H9 (cell line): ENCODE data around the gene DACH1. TPM values are rescaled to one million over a fixed set of nuclear protein-coding genes. Genes with fewer than 3 reads are reported as not detected.

Source experiments
- DNase-seq: peaks from one replicate; pipeline ENCODE4 v3.0.0-alpha.2; 2017
- H2AFZ ChIP-seq: one replicate; pipeline ENCODE4 v1.6.1; 2013; ENCODE audit warnings: mild to moderate bottlenecking, low read length, control low read depth, moderate library complexity
- H2AK5ac ChIP-seq: 2 replicates; pipeline ENCODE4 v1.6.1; 2013; ENCODE audit warnings: low read length, control low read depth, mixed read lengths; ENCODE audit not compliant: insufficient read length
- H2BK120ac ChIP-seq: one replicate; pipeline ENCODE4 v1.6.1; 2013; ENCODE audit warnings: low read depth, mild to moderate bottlenecking, low read length, control low read depth, inconsistent platforms; ENCODE audit not compliant: poor library complexity, severe bottlenecking
- H2BK12ac ChIP-seq: 2 replicates; pipeline ENCODE4 v1.6.1; 2013; ENCODE audit warnings: low read length, control low read depth, mixed read lengths, low read depth; ENCODE audit not compliant: insufficient read length
- H2BK15ac ChIP-seq: 2 replicates; pipeline ENCODE4 v1.6.1; 2013; ENCODE audit warnings: low read depth, low read length, control low read depth
- H2BK20ac ChIP-seq: one replicate; pipeline ENCODE4 v1.6.1; 2013; ENCODE audit warnings: low read depth, mild to moderate bottlenecking, low read length, control low read depth, inconsistent platforms; ENCODE audit not compliant: poor library complexity, severe bottlenecking
- H2BK5ac ChIP-seq: 2 replicates; pipeline ENCODE4 v1.6.1; 2013; ENCODE audit warnings: low read length, control low read depth, mixed read lengths; ENCODE audit not compliant: insufficient read length
- H3K14ac ChIP-seq: 2 replicates; pipeline ENCODE4 v1.6.1; 2013; ENCODE audit warnings: low read length, control low read depth; ENCODE audit not compliant: insufficient read depth
- H3K18ac ChIP-seq: 2 replicates; pipeline ENCODE4 v1.6.1; 2013; ENCODE audit warnings: low read depth, mild to moderate bottlenecking, mixed read lengths, low read length, control low read depth; ENCODE audit not compliant: insufficient read length
- H3K23ac ChIP-seq: 2 replicates; pipeline ENCODE4 v1.6.1; 2013; ENCODE audit warnings: low read length, control low read depth, mixed read lengths, low read depth; ENCODE audit not compliant: insufficient read length
- H3K23me2 ChIP-seq: 2 replicates; pipeline ENCODE4 v1.6.1; 2013; ENCODE audit warnings: low read depth, mild to moderate bottlenecking, mixed read lengths, low read length, control low read depth; ENCODE audit not compliant: insufficient read length, poor library complexity, severe bottlenecking
- H3K27ac ChIP-seq: 2 replicates; pipeline ENCODE4 v1.5.1; 2013; ENCODE audit warnings: low read length, control low read depth, mixed read lengths, low read depth; ENCODE audit not compliant: insufficient read length
- H3K27me3 ChIP-seq: 2 replicates; pipeline ENCODE4 v1.6.1; 2013; ENCODE audit warnings: low read length, control low read depth, inconsistent platforms; ENCODE audit not compliant: insufficient read depth
- H3K4ac ChIP-seq: 2 replicates; pipeline ENCODE4 v1.6.1; 2013; ENCODE audit warnings: low read depth, mild to moderate bottlenecking, control low read depth, inconsistent platforms, low read length, moderate library complexity
- H3K4me1 ChIP-seq: 2 replicates; pipeline ENCODE4 v1.6.1; 2013; ENCODE audit warnings: low read length, control low read depth, inconsistent platforms; ENCODE audit not compliant: insufficient read depth
- H3K4me2 ChIP-seq: 2 replicates; pipeline ENCODE4 v1.6.1; 2013; ENCODE audit warnings: low read length, control low read depth, mixed read lengths; ENCODE audit not compliant: insufficient read length, insufficient read depth
- H3K56ac ChIP-seq: 2 replicates; pipeline ENCODE4 v1.6.1; 2013; ENCODE audit warnings: low read depth, mild to moderate bottlenecking, mixed read lengths, low read length, control low read depth; ENCODE audit not compliant: insufficient read length
- H3K79me1 ChIP-seq: 2 replicates; pipeline ENCODE4 v1.6.1; 2013; ENCODE audit warnings: low read depth, mild to moderate bottlenecking, moderate library complexity, low read length, control low read depth, inconsistent platforms; ENCODE audit not compliant: insufficient read depth, poor library complexity, severe bottlenecking
- H3K79me2 ChIP-seq: 2 replicates; pipeline ENCODE4 v1.6.1; 2013; ENCODE audit warnings: low read length, control low read depth, inconsistent platforms; ENCODE audit not compliant: insufficient read depth
- H3K9ac ChIP-seq: 2 replicates; pipeline ENCODE4 v1.6.1; 2013; ENCODE audit warnings: low read length, control low read depth, mixed read lengths; ENCODE audit not compliant: insufficient read length; ENCODE audit errors: extremely low read depth
- H3K9me3 ChIP-seq: one replicate; pipeline ENCODE4 v1.6.1; 2013; ENCODE audit warnings: low read depth, low read length, inconsistent platforms; ENCODE audit not compliant: control insufficient read depth
- H3T11ph ChIP-seq: one replicate; pipeline ENCODE4 v1.6.1; 2013; ENCODE audit warnings: mild to moderate bottlenecking, low read length, control low read depth, inconsistent platforms
- H4K20me1 ChIP-seq: one replicate; pipeline ENCODE4 v1.6.1; 2013; ENCODE audit not compliant: control insufficient read depth, insufficient read length, insufficient read depth
- H4K5ac ChIP-seq: 2 replicates; pipeline ENCODE4 v1.6.1; 2013; ENCODE audit warnings: low read depth, mild to moderate bottlenecking, mixed read lengths, low read length, control low read depth; ENCODE audit not compliant: insufficient read length
- H4K8ac ChIP-seq: replicated peaks from 2 replicates; pipeline ENCODE4 v1.6.1; 2013; ENCODE audit warnings: low read length, control low read depth, mixed read lengths, low read depth; ENCODE audit not compliant: insufficient read length
- H4K91ac ChIP-seq: 2 replicates; pipeline ENCODE4 v1.6.1; 2013; ENCODE audit warnings: low read depth, mild to moderate bottlenecking, moderate library complexity, mixed read lengths, low read length, control low read depth; ENCODE audit not compliant: insufficient read length
- H3K27ac Mint-ChIP-seq, 3 experiments: 2 replicates in 2 of 3; 3 replicates in 1 of 3; pipeline ENCODE4 v1.8.0; 2020 to 2021; ENCODE audit warnings: mixed read lengths in 3 of 3, mild to moderate bottlenecking in 1 of 3, moderate library complexity in 1 of 3
- H3K27me3 Mint-ChIP-seq: 2 replicates; pipeline ENCODE4 v1.8.0; 2021; ENCODE audit warnings: low read depth, mild to moderate bottlenecking, moderate library complexity, mixed read lengths
- H3K36me3 Mint-ChIP-seq, 3 experiments: 2 replicates in 2 of 3; 3 replicates in 1 of 3; pipeline ENCODE4 v1.8.0; 2020 to 2021; ENCODE audit warnings: low read depth in 3 of 3, mixed read lengths in 3 of 3; ENCODE audit not compliant: insufficient read depth in 1 of 3
- H3K4me1 Mint-ChIP-seq, 2 experiments: 2 replicates each; pipeline ENCODE4 v1.8.0; 2020; ENCODE audit warnings: mixed read lengths in 2 of 2
- H3K4me3 Mint-ChIP-seq, 2 experiments: 2 replicates in 1 of 2; 3 replicates in 1 of 2; pipeline ENCODE4 v1.8.0; 2020 to 2021; ENCODE audit warnings: mild to moderate bottlenecking in 2 of 2, mixed read lengths in 2 of 2, moderate library complexity in 1 of 2
- H3K9me3 Mint-ChIP-seq, 2 experiments: 2 replicates in 1 of 2; 3 replicates in 1 of 2; pipeline ENCODE4 v1.8.0; 2020; ENCODE audit warnings: mild to moderate bottlenecking in 2 of 2, mixed read lengths in 2 of 2, moderate library complexity in 1 of 2
- WGBS: extraction: QIAGEN DNeasy Blood & Tissue Kit; methylation state at CpG from one replicate; pipeline ENCODE4 v1.1.7; 2013; ENCODE audit warnings: missing lambda C conversion rate, low lambda C conversion rate, mixed read lengths; ENCODE audit not compliant: insufficient read length; ENCODE audit errors: extremely low coverage; 5-methylcytosine and 5-hydroxymethylcytosine counted together
- total RNA-seq: library from RNA; stranded (reverse); gene quantifications from 2 replicates; pipeline ENCODE4 v1.2.1, GENCODE V29; 2021
- TF ChIP-seq, protein P1 (sequence below): fragments of 200-600 bp; sonication (generic); conservative IDR thresholded peaks from 3 replicates; pipeline ENCODE4 v1.8.0; 2021; ENCODE audit warnings: antibody characterized with exemption, mild to moderate bottlenecking

Gene DACH1
- total RNA-seq, 1 experiment from 2014 or later = not detected

- Histone ChIP-seq H3K79me2 (no peaks in the 10 kb centered on the region), H4K91ac (no peak overlapping the region), H3K9ac (no peak overlapping the region), H2BK12ac (no peak overlapping the region), H3K23me2 (no peaks in the 10 kb centered on the region), H4K20me1 (no peaks in the 10 kb centered on the region), H3K56ac (no peak overlapping the region), H3K9me3 (no peaks in the 10 kb centered on the region), H2BK5ac (no peak overlapping the region), H3K14ac (no peak overlapping the region), H3K27me3 (no peaks in the 10 kb centered on the region), H2BK20ac (no peak overlapping the region), H3T11ph (no peak overlapping the region), H3K18ac (no peak overlapping the region), H3K4me2 (no peak overlapping the region), H2AFZ (no peak overlapping the region), H2BK120ac (no peak overlapping the region), H3K23ac (no peak overlapping the region), H4K5ac (no peak overlapping the region), H3K4me1 (peaks cover 3% of the 10 kb centered on the region; the same call in 1 of the 2 replicates), H4K8ac (no peak overlapping the region), H3K79me1 (no peaks in the 10 kb centered on the region), H2BK15ac (no peak overlapping the region), H2AK5ac (no peak overlapping the region), H3K4ac (no peak overlapping the region), H3K27ac (no peak overlapping the region)
- DNase-seq = no peak
- H3K27me3 Mint-ChIP-seq = no peaks in the 10 kb centered on the region
- H3K4me3 Mint-ChIP-seq = no peak overlapping the region
- WGBS = no CpG with 5 or more reads among the region's 7 CpGs
- TF ChIP-seq, protein P1, sequence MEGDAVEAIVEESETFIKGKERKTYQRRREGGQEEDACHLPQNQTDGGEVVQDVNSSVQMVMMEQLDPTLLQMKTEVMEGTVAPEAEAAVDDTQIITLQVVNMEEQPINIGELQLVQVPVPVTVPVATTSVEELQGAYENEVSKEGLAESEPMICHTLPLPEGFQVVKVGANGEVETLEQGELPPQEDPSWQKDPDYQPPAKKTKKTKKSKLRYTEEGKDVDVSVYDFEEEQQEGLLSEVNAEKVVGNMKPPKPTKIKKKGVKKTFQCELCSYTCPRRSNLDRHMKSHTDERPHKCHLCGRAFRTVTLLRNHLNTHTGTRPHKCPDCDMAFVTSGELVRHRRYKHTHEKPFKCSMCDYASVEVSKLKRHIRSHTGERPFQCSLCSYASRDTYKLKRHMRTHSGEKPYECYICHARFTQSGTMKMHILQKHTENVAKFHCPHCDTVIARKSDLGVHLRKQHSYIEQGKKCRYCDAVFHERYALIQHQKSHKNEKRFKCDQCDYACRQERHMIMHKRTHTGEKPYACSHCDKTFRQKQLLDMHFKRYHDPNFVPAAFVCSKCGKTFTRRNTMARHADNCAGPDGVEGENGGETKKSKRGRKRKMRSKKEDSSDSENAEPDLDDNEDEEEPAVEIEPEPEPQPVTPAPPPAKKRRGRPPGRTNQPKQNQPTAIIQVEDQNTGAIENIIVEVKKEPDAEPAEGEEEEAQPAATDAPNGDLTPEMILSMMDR = peak; percentile 53
- no peaks in the 10 kb centered on the region for H3K36me3 Mint-ChIP-seq
- H3K4me1 Mint-ChIP-seq = peaks cover 16 to 24% of the 10 kb centered on the region in 2 experiments
- H3K27ac Mint-ChIP-seq = no peak overlapping the region
- H3K9me3 Mint-ChIP-seq = no peaks in the 10 kb centered on the region
Observed at GRCh38 chr13:71754407-71754974, 112.5 kb downstream of the DACH1 start.
